CD4-positive, alpha-beta T cell treated with Interleukin-1 beta for 1 hour (primary cell): Measurements from ENCODE around the gene FRRS1L.
"Not testable (repeated sequence)": the region's sequence is repeated elsewhere in the genome, so short reads cannot be mapped to it uniquely, and the experiment has no call there.

ENCODE experiments used
- DNase-seq, 2 donors: peaks; one replicate each; pipeline ENCODE4 v3.0.0-alpha.2; 2020 to 2022

The FRRS1L gene

GRCh38 chr9:109129470-109130197 is 37.4 kb downstream of the FRRS1L start:
- no peak for DNase-seq

- not testable (repeated sequence) for DNase-seq
Measured at GRCh38 chr9:109126671-109127070, 40.4 kb downstream of the FRRS1L start.

- DNase-seq: no peak
Measured at GRCh38 chr9:109124121-109124520, 42.9 kb downstream of the FRRS1L start.

- DNase-seq: no peak
Measured at GRCh38 chr9:109122726-109123621, 44.1 kb downstream of the FRRS1L start.

GRCh38 chr9:109121232-109121796 is 45.7 kb downstream of the FRRS1L start:
- no peak for DNase-seq

- DNase-seq: no peak
Measured at GRCh38 chr9:109120204-109120789, 46.8 kb downstream of the FRRS1L start.

GRCh38 chr9:109119439-109120203 is 47.4 kb downstream of the FRRS1L start, which contains the start of gene TMEM245:
Gene TMEM245, minus strand, starts transcription at chr9:109119947. Its CDS starts 34 bp downstream, at chr9:109119913.
- peak; percentile 97 to 98 for DNase-seq

- no peak for DNase-seq
Measured at GRCh38 chr9:109118808-109119438, 48.1 kb downstream of the FRRS1L start.

GRCh38 chr9:109117856-109118807 is 48.9 kb downstream of the FRRS1L start:
- DNase-seq: peak; percentile 26 to 57

- DNase-seq: no peak
Measured at GRCh38 chr9:109115931-109116526, 51.0 kb downstream of the FRRS1L start.

- no peak for DNase-seq
Measured at GRCh38 chr9:109114670-109115069, 52.4 kb downstream of the FRRS1L start.

- DNase-seq: no peak
Measured at GRCh38 chr9:109113892-109114609, 53.0 kb downstream of the FRRS1L start.

- DNase-seq: no peak
Measured at GRCh38 chr9:109113254-109113653, 53.8 kb downstream of the FRRS1L start.

GRCh38 chr9:109110329-109111021 is 56.6 kb downstream of the FRRS1L start:
- DNase-seq: peak in 1 of 2 donors; percentile 59

GRCh38 chr9:109109967-109110328 is 57.1 kb downstream of the FRRS1L start:
- no peak for DNase-seq

GRCh38 chr9:109108318-109108717 is 58.7 kb downstream of the FRRS1L start:
- no peak for DNase-seq

GRCh38 chr9:109107402-109108240 is 59.4 kb downstream of the FRRS1L start:
- DNase-seq: no peak

GRCh38 chr9:109101810-109102209 is 65.2 kb downstream of the FRRS1L start:
- peak in 1 of 2 donors; percentile 61 for DNase-seq
